Effector CD8-positive, alpha-beta T cell (primary cell): Measurements from ENCODE around the gene RGL2.

Experiments
- DNase-seq: peaks from one replicate; lab custom pipeline; 2025; lab: John Stamatoyannopoulos, UW

Gene RGL2

DNA sequence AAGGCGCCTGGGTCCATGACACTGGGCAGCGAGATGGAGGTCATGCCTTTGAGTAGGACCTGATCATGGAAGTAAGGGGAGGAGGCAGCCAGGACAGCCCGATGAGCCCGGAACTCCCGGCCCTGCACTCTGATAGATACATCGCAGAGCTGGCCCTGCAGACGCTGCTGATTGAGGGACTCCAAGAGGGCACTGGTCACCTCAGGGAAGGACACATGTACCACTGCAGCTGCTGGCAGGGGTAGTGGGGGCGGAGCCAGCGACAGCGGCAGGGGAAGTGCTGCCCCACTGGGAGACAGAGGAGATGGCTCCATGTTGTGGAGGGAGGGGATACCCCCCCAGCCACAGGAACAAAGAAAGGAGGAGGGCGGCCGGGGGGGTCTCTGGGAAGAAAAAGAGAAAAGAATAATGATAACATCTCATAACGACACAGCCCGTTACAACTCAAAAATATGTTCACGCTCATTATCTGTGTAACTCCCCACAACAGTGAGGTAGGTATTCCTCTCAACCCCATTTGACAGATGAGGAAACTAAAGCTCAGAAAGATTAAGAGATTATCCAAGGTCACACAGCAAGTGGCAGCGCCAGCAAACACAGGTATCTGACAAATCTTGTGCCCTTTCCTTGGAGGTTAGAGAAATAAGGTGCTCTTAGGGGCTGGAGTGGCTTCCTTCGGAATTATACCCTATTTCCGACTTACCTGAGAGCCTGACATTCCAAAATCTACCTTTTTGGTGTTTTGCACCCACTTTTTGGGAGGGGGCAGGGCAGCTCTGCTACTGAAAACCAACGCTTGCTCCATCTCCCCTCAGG lies 18.1 kb upstream of the RGL2 start:
- no peak for DNase-seq

- no peak for DNase-seq
Measured at GRCh38 chr6:33315793-33316602, 17.3 kb upstream of the RGL2 start.

GRCh38 chr6:33314943-33315792 lies 16.4 kb upstream of the RGL2 start:
- no peak for DNase-seq

DNA sequence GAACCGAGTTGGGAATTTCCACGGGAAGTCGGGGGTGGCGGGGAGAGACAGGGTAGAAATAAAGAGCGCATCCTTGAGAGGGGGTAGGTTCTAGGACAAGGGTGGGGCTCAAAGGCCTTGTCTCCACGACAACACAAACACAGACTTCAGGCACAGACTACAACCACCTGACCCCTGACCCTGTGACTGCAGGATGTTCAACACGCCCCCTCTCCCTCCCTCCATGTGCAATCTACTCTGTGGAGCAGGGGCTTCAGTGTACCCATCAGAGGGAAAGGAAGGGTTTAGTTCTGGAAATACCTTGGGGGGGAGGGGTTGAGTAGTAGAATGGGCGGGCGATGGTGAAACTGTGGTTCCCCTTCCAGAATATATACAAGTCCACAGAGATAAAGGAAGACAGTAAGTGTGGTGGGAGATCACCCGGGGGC lies 15.8 kb upstream of the RGL2 start:
- DNase-seq, result peak; percentile 70

DNA sequence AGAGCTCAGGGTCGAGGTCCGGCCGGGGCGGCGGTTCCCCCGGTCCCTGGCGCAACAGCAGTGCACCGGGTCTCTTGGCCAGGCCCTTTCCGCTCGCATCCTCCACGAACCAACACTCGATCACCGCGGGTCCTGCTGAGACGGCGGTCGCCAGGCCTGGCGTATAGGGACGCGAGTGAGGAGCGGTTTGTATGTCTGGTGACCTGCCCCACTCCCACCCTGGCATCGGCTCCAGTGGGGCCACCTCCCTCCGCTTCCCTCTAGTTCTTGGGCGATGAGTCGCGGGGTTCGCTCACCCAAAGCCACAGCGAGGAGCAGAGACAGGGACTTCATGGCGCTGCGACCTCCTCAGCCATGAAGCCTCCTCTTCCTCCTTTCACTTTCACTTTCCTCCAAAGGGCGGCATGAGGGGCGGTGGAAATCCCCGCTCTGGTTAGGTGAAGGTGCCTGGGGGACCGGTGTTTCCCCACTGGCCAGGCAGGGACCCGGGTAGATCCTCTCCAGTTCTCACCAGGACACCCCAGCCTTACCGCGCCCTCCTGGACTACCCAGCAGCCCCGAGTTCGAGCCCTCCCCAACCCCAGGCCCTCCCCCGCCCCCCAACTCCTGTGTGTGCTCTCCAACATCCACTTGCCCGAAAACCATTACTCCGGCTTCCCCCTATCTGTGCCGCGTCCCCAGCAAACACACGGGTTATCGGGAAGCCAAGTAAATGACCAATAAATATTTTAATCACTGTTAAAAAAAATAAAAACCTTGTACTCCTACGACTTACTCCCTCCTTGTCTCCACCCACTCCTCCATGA lies 15.2 kb upstream of the RGL2 start, which contains the start of gene TAPBP:
TAPBP (minus strand) TSS at position 370 of the 806 bp plus-strand sequence; CDS start at position 333, 37 bp downstream.
- DNase-seq, result peak; percentile 81

GRCh38 chr6:33313105-33313708 lies 14.5 kb upstream of the RGL2 start:
- peak; percentile 29 for DNase-seq

- peak; percentile 74 for DNase-seq
Measured at GRCh38 chr6:33312361-33313104, 13.8 kb upstream of the RGL2 start.

DNA sequence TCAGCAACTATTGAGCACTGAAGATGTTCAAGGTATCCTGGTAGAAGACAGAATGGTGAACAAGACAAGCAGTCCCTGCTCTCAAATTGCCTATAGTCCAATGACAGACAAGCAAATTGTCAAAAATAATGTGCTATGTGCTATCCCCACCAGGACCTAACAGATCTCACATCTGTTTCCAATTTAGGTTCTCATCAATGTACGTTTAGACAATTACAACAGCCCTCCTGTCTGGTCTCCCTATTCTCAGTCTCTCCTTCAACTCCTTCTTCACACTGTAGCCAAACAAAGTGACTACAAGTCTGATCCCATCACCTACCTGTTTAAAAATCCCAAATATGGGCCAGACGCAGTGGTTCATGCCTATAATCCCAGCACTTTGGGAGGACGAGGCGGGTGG lies 7.6 kb upstream of the RGL2 start:
- DNase-seq, result no peak

DNA sequence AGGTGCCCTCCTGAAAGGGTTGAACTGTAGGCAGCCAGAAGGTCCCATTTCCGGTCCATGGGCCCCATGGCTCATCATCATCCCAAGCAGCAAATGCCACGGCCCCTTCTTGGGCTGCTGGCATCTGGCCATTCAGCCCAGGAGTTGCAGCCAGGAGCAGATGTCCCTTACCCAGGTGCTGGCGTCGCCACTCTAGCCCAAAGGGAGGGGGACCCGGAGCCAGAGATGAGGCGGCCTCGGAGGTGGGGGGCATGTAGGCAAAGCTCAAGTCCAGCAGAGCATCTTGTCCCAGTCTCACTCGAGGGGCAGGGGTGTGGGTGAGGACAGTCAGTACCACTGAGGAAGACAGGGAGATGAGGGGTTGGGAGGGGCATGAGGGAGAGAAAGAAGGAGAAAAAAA lies 6.3 kb upstream of the RGL2 start:
- DNase-seq, result no peak

DNA sequence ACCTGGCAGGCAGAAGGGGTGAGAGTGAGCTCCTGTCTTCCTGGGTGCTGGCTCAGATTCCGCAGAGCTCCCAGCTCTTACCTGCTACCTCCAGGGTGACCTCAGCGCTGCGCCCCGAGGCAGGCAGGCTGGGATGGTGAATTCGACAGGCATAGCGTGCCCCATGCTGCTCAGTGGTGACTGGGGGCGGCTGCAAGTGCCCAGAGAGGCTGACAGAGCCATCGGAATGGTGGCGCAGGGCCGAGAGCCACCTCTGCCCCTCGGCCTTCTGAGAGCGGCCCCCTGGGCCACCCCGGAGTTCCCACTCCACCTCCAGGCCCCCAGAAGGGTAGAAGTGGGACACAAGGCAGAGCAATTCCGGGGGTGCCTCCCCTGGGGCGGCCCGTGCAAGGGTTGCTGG lies 5.5 kb upstream of the RGL2 start:
- no peak for DNase-seq

DNA sequence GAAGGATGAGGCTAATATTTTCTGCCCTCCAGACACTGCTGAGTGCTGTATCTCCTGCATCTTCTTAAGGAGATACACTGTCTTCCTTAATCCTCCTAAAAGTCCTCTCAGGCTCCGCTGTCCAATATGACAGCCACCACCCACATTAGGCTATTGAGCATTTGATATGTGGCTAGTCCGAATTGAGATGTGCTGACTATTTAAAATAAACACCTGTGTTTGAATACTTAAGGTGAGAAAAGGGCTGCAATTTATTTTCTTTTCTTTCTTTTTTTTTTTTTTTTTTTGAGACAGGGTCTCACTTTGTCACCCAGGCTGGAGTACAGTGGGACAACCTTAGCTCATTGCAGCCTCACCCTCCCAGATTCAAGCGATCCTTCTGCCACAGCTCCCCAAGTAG lies 3.1 kb upstream of the RGL2 start:
- no peak for DNase-seq

- peak; percentile 87 for DNase-seq
Measured at GRCh38 chr6:33299237-33299944, 649 bp upstream of the RGL2 start.

GRCh38 chr6:33297956-33298772 lies 578 bp downstream of the RGL2 start:
- DNase-seq, result peak; percentile 59

DNA sequence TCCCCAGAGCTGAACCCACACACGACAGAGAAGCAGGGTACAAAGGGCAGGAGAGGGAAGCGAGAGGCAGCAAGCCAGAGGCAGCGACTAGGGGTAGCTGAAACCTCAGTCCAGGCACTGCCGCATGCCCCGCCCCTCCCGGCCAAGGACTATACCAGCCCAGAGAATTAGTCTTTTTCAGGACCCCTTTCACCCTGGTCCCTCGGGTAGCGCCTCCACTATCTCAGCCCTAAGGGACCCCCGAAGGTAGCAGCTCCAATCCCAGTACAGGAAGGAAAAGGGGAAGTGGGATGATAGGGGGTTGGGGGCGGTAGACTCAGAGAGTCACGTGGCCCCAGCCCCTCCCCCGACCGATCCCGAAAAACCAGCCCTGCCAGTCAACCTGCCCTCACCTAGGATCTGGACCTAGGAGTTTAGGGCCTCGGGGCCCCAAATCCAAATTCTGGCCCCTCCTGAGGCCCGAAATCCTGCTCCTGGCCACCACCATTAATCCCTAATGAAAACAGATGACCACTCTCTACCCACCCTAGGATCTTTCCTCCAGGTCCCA lies 1.3 kb downstream of the RGL2 start:
- no peak for DNase-seq

- no peak for DNase-seq
Measured at GRCh38 chr6:33296797-33297405, 1.8 kb downstream of the RGL2 start.

DNA sequence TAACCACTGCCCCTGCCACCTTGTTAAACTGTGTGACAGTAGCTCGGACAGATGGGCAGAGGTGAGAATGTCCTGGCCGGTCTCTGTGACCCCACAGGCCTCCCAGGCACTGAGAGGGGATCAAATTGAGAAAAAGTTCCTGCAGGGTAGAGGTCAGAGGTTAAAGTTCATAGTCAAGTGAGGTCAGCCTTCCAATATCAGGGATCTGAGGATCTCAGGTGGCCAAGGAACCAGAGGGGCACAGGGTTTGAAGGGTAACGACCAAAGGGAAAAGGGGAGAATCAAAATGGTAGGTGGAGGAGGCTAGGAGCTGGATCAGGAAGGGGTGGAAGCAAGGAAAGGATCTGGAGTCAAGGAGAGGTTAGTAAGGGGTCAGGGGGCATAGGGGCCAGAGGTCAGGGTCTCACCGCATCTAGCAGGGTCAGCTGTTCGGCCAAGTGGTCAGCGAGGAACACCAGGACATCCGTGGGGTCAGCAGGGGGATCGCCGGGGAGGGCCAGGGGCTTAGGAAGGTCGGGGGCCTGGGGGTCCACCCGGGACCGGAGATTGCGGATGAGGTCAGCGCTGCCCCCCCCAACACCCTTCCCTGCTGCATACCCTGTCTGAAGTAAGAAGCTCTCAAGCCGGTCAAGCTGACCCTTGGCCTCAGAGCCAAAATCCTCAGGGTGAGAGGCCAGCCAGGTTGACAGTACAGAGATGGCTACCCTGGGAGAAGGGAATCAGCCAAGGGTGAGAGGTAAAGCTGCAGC lies 2.9 kb downstream of the RGL2 start:
- no peak for DNase-seq
